Mucosa of stomach (tissue), 1 donor: ENCODE data around the gene RBM12.

Source experiments
- H3K27me3 ChIP-seq: one replicate; pipeline ENCODE4 v1.7.0; 2013; ENCODE audit warnings: mild to moderate bottlenecking, low read length; ENCODE audit not compliant: control insufficient read depth, insufficient read depth
- H3K36me3 ChIP-seq: one replicate; pipeline ENCODE4 v1.7.0; 2013; ENCODE audit warnings: low read length; ENCODE audit not compliant: control insufficient read depth, insufficient read depth
- H3K4me1 ChIP-seq: one replicate; pipeline ENCODE4 v1.7.0; 2013; ENCODE audit warnings: mild to moderate bottlenecking, low read length; ENCODE audit not compliant: control insufficient read depth, insufficient read depth
- H3K4me3 ChIP-seq: one replicate; pipeline ENCODE4 v1.7.0; 2013; ENCODE audit warnings: low read length
- H3K9ac ChIP-seq: one replicate; pipeline ENCODE4 v1.7.0; 2013; ENCODE audit warnings: mild to moderate bottlenecking, low read length, moderate library complexity
- H3K9me3 ChIP-seq: one replicate; pipeline ENCODE4 v1.7.0; 2013; ENCODE audit warnings: mild to moderate bottlenecking, low read length, moderate library complexity; ENCODE audit not compliant: control insufficient read depth
- donor health status: Pancreatic carcinoma.

The RBM12 gene

GRCh38 chr20:35662551-35662950 is 2.1 kb downstream of the RBM12 start:
- Histone ChIP-seq H3K9ac (no peak overlapping the region), H3K4me1 (peaks cover 11% of the 10 kb centered on the region), H3K27me3 (no peaks in the 10 kb centered on the region), H3K36me3 (no peaks in the 10 kb centered on the region), H3K4me3 (no peak overlapping the region), H3K9me3 (no peaks in the 10 kb centered on the region)

DNA sequence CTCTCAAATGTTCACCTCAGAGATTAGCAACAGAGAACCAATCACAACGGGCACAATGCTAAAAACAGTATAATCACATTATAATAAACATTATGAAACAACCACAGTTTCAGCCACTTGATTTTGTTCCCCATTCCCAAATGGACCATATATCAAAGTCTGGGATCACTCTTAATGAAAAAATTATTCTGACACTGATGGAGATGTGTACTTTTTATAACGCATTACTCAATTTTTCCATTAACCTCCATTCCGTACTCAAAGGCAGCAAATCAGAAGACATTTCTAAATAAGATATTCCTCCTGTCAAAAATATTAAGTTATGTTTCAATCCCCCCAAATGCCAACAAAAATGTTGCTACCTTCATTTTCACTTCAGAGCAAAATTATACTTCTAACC is 2.8 kb downstream of the RBM12 start:
- Histone ChIP-seq H3K4me3 (no peak overlapping the region), H3K36me3 (no peaks in the 10 kb centered on the region), H3K4me1 (peaks cover 11% of the 10 kb centered on the region), H3K9ac (no peak overlapping the region), H3K9me3 (no peaks in the 10 kb centered on the region), H3K27me3 (no peaks in the 10 kb centered on the region)

- Histone ChIP-seq H3K27me3 (no peaks in the 10 kb centered on the region), H3K36me3 (no peaks in the 10 kb centered on the region), H3K9ac (no peak overlapping the region), H3K9me3 (no peaks in the 10 kb centered on the region), H3K4me1 (peaks cover 11% of the 10 kb centered on the region), H3K4me3 (no peak overlapping the region)
These were observed 3.6 kb downstream of the RBM12 start for GRCh38 chr20:35661053-35661452.

DNA sequence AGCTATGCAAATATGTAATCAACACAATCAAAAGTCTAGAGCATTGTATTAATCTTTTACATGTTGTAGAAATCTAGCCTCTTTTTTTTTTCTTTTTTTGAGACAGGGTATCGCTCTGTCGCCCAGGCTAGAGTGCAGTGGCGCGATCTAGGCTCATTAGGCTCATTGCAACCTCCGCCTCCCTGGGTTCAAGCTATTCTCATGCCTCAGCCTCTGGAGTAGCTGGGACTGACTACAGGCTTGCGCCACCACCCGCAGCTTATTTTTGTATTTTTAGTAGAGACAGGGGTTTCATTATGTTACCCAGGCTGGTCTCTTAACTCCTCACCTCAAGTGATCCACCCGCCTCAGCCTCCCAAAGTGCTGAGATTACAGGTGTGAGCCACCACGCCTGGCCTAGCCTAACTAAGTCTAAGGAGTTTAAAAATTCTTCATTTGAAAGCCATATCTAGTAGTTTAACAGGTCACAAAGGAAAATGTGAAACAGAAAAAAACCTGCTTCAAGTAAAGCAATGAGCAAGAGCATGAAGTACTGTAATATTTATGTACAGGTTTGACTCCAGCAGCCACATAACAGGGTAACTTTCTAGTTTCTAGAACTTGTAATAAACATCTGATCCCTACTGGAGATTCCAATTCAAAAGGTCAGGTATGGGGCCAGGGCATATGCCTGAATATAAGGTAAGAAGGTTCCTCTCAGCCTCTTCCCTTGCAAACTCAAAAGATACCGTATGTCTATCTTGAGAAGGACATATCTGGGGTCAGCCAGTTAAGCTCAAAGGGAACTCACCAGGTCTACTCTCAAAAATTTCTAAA is 4.4 kb downstream of the RBM12 start:
- Histone ChIP-seq H3K4me1 (peaks cover 11% of the 10 kb centered on the region), H3K4me3 (no peak overlapping the region), H3K9me3 (no peaks in the 10 kb centered on the region), H3K36me3 (no peaks in the 10 kb centered on the region), H3K9ac (no peak overlapping the region), H3K27me3 (no peaks in the 10 kb centered on the region)

GRCh38 chr20:35657271-35657670 is 7.4 kb downstream of the RBM12 start:
- Histone ChIP-seq H3K9ac (no peak overlapping the region), H3K4me3 (no peak overlapping the region), H3K27me3 (no peaks in the 10 kb centered on the region), H3K9me3 (no peaks in the 10 kb centered on the region), H3K36me3 (peaks cover 4% of the 10 kb centered on the region), H3K4me1 (peaks cover 11% of the 10 kb centered on the region)

DNA sequence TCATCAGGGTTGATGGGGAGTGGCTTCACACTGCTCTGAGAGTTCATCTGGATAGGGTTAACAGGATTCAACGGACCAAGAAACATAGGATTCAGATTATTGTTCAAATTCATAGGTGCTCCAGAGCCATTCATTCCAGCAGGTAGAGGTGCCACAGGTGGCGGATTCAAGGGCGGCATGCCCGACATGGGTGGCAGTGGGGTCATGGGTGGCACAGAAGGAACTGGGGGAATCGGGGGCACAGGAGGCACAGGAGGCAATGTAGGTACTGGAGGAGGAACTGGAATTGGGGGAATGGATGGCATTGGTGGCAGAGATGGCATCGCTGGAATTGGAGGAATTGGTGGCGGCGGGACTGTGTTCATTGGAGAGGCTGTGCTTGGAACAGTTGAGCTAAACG is 10.3 kb downstream of the RBM12 start:
- Histone ChIP-seq H3K9ac (no peak overlapping the region), H3K4me1 (no peaks in the 10 kb centered on the region)

DNA sequence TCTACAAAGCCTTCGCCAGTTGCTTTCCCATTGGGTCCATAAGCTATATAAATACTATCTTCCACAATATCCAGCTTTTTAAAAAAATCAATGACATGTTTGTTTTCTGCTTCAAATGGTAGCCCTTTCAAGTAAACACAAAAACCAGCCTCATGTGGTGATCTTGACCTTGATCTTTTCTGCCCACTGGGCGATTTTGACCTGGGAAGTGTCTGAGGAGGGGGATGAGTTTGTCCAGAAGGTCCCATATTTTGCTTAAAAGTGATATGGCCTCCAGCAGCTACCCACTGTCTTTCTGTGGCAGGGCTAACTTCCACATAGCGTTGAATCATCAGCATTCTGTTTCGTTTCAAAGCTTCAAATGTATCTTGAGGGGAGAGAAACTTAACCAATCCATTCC is 10.8 kb downstream of the RBM12 start:
- Histone ChIP-seq H3K9ac (no peak overlapping the region), H3K9me3 (no peaks in the 10 kb centered on the region), H3K4me1 (no peaks in the 10 kb centered on the region), H3K36me3 (peaks cover 4% of the 10 kb centered on the region), H3K4me3 (no peak overlapping the region), H3K27me3 (no peaks in the 10 kb centered on the region)

More for the DNA sequence above, 10.3 kb downstream of the RBM12 start:
- no peak overlapping the region for H3K4me3 ChIP-seq
- H3K27me3 ChIP-seq = no peaks in the 10 kb centered on the region
- no peaks in the 10 kb centered on the region for H3K9me3 ChIP-seq
- peaks cover 4% of the 10 kb centered on the region for H3K36me3 ChIP-seq

- Histone ChIP-seq H3K27me3 (no peaks in the 10 kb centered on the region), H3K36me3 (peaks cover 4% of the 10 kb centered on the region), H3K4me3 (no peak overlapping the region), H3K9ac (no peak overlapping the region), H3K4me1 (no peaks in the 10 kb centered on the region), H3K9me3 (no peaks in the 10 kb centered on the region)
These were observed 11.3 kb downstream of the RBM12 start for GRCh38 chr20:35653430-35653734.

GRCh38 chr20:35652641-35653429 is 11.9 kb downstream of the RBM12 start:
- no peaks in the 10 kb centered on the region for H3K9me3 ChIP-seq

DNA sequence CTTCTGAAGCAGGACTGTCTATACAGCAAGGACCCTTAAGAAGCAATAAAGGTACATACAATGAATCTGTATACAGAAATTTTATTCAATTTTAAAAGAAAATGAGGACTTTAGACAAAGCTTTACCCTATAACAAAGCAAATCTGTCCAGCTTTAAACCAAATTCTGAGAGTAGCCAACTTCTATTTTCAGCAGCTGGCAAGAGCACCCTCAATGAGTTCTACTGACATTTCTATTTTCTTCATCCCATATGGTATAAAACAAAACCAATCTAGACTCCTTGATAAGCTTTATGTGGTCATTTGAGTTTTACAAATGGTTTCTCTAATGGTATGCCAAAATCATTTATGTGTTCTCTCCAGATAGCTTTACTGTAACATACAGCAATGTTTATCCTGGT is 12.7 kb downstream of the RBM12 start:
- no peak overlapping the region for H3K9ac ChIP-seq
- no peaks in the 10 kb centered on the region for H3K4me1 ChIP-seq
- H3K9me3 ChIP-seq = no peaks in the 10 kb centered on the region
- no peak overlapping the region for H3K4me3 ChIP-seq
- no peaks in the 10 kb centered on the region for H3K27me3 ChIP-seq
- peaks cover 4% of the 10 kb centered on the region for H3K36me3 ChIP-seq

More at GRCh38 chr20:35652641-35653429, 11.9 kb downstream of the RBM12 start:
- H3K36me3 ChIP-seq = peaks cover 4% of the 10 kb centered on the region
- H3K9ac ChIP-seq = no peak overlapping the region
- no peak overlapping the region for H3K4me3 ChIP-seq
- no peaks in the 10 kb centered on the region for H3K4me1 ChIP-seq
- no peaks in the 10 kb centered on the region for H3K27me3 ChIP-seq

GRCh38 chr20:35650632-35651031 is 14.1 kb downstream of the RBM12 start:
- Histone ChIP-seq H3K4me3 (no peak overlapping the region), H3K9me3 (no peaks in the 10 kb centered on the region), H3K9ac (no peak overlapping the region), H3K27me3 (no peaks in the 10 kb centered on the region), H3K4me1 (no peaks in the 10 kb centered on the region), H3K36me3 (peaks cover 4% of the 10 kb centered on the region)

DNA sequence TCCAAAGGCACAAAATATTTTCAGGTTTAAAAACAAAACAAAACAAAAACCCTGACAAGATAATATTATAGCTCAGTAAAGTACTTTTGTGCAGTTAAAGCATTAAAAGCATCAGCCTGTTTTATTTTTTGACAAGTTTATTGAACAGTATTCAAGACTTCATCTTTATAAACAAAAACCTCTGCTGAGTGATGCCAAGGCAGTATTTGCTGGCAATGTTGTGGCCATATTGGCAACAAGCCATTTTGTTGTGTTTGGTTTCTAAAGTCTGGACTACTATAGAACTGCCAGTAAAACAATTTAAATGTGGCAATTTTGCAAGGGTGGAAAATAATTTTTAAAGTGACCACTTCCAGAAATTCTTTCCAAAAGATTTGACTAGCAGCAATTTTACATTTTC is 15.9 kb downstream of the RBM12 start:
- no peaks in the 10 kb centered on the region for H3K36me3 ChIP-seq
- no peaks in the 10 kb centered on the region for H3K27me3 ChIP-seq
- H3K9ac ChIP-seq = no peak overlapping the region
- no peaks in the 10 kb centered on the region for H3K4me1 ChIP-seq
- H3K9me3 ChIP-seq = no peaks in the 10 kb centered on the region
- no peak overlapping the region for H3K4me3 ChIP-seq
